Progenitor cell of endocrine pancreas (in vitro differentiated cells): ENCODE results near the gene DDT. TPM values are rescaled to one million over a fixed set of nuclear protein-coding genes. Genes with fewer than 3 reads are reported as not detected.
"Not testable (repeated sequence)": the region's sequence is repeated elsewhere in the genome, so short reads cannot be mapped to it uniquely, and the experiment has no call there.

Source experiments
- DNase-seq: peaks from one replicate; pipeline ENCODE4 v3.0.0; 2021; ENCODE audit warnings: low spot score; ENCODE audit not compliant: unreplicated experiment
- H3K27ac Mint-ChIP-seq: 2 replicates; pipeline ENCODE4 v1.8.0; 2021; ENCODE audit warnings: mild to moderate bottlenecking, moderate library complexity, mixed read lengths
- H3K27me3 Mint-ChIP-seq: 2 replicates; pipeline ENCODE4 v1.8.0; 2021; ENCODE audit warnings: mixed read lengths
- H3K36me3 Mint-ChIP-seq: 2 replicates; pipeline ENCODE4 v1.8.0; 2022; ENCODE audit warnings: mixed read lengths; ENCODE audit not compliant: insufficient read depth
- H3K4me1 Mint-ChIP-seq: 2 replicates; pipeline ENCODE4 v1.8.0; 2021; ENCODE audit warnings: low read depth, mixed read lengths
- H3K4me3 Mint-ChIP-seq: 2 replicates; pipeline ENCODE4 v1.8.0; 2021; ENCODE audit warnings: low read depth, mild to moderate bottlenecking, moderate library complexity, mixed read lengths
- H3K9me3 Mint-ChIP-seq: 2 replicates; pipeline ENCODE4 v1.8.0; 2021; ENCODE audit warnings: low read depth, mixed read lengths
- CTCF ChIP-seq: fragments of 200-600 bp; sonication (generic); IDR thresholded peaks from one replicate; pipeline ENCODE4 v1.5.0; 2021; ENCODE audit warnings: antibody characterized with exemption, mild to moderate bottlenecking; ENCODE audit not compliant: unreplicated experiment
- total RNA-seq: library from RNA; stranded (reverse); gene quantifications from 2 replicates; pipeline ENCODE4 v1.2.1, GENCODE V29; 2021

The DDT gene
- total RNA-seq, 1 donor from 2014 or later = 102 TPM

DNA sequence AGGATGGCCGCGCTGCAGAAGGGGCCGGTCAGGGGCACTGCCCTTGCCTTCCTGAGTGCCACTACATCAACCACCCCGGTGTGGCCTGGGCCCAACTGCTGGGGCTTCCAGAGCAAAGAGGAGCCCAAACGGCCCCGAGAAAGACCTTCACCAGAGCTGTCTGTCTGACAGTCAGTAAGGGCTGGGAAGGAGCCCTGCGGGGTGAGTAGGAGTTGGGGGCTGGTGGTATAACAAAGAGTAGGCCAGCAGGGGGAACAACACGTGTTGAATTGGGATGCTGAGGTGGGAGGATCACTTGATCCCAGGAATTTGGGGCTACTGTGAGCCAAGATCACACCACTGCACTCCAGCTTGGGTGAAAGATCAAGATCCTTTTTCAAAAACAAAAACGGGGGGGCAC is 27.1 kb upstream of the DDT start:
- no peak for DNase-seq
- Mint-ChIP-seq H3K27ac (no peak overlapping the region), H3K4me3 (no peak overlapping the region), H3K27me3 (peaks cover 5% of the 10 kb centered on the region), H3K36me3 (no peaks in the 10 kb centered on the region), H3K9me3 (no peaks in the 10 kb centered on the region), H3K4me1 (peaks cover 6% of the 10 kb centered on the region)
- no peak for TF ChIP-seq CTCF

DNA sequence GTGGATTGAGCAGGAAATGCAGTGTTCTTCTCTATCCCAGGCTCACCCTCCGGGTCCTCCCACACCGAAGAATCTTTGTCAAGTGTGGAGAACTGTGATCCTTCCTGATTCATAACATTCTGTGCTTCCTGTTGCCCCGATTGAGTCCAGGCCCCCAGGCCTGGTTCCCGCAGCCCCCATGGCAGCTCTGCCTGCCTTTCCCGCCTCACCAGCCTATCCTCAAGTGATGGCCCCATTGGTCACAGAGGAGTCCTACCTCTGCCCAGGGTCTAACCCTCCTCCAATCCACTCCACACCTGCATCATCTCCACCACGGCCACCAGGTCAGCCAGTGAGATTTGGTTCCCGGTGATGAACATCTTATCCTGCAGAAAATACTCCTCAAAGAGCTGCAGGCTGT is 25.5 kb upstream of the DDT start:
- not testable (repeated sequence) for H3K27ac Mint-ChIP-seq, H3K4me1 Mint-ChIP-seq, H3K9me3 Mint-ChIP-seq, DNase-seq, H3K4me3 Mint-ChIP-seq, H3K27me3 Mint-ChIP-seq, H3K36me3 Mint-ChIP-seq

- peaks cover 7% of the 10 kb centered on the region for H3K27me3 Mint-ChIP-seq
- H3K36me3 Mint-ChIP-seq = no peaks in the 10 kb centered on the region
- no peak for TF ChIP-seq CTCF
- H3K4me3 Mint-ChIP-seq = no peak overlapping the region
- no peak for DNase-seq
- peaks cover 3% of the 10 kb centered on the region for H3K4me1 Mint-ChIP-seq
- no peak overlapping the region for H3K27ac Mint-ChIP-seq
- no peaks in the 10 kb centered on the region for H3K9me3 Mint-ChIP-seq
Measured at GRCh38 chr22:23997092-23997491, 22.9 kb upstream of the DDT start.

- H3K27ac Mint-ChIP-seq, H3K4me1 Mint-ChIP-seq, H3K4me3 Mint-ChIP-seq, H3K27me3 Mint-ChIP-seq, H3K9me3 Mint-ChIP-seq, H3K36me3 Mint-ChIP-seq, DNase-seq: not testable (repeated sequence)
Measured at GRCh38 chr22:23993581-23994177, 19.4 kb upstream of the DDT start.

GRCh38 chr22:23993080-23993479 is 18.8 kb upstream of the DDT start:
- H3K27ac Mint-ChIP-seq, H3K4me1 Mint-ChIP-seq, H3K4me3 Mint-ChIP-seq, H3K9me3 Mint-ChIP-seq, H3K27me3 Mint-ChIP-seq, H3K36me3 Mint-ChIP-seq, DNase-seq: not testable (repeated sequence)

DNA sequence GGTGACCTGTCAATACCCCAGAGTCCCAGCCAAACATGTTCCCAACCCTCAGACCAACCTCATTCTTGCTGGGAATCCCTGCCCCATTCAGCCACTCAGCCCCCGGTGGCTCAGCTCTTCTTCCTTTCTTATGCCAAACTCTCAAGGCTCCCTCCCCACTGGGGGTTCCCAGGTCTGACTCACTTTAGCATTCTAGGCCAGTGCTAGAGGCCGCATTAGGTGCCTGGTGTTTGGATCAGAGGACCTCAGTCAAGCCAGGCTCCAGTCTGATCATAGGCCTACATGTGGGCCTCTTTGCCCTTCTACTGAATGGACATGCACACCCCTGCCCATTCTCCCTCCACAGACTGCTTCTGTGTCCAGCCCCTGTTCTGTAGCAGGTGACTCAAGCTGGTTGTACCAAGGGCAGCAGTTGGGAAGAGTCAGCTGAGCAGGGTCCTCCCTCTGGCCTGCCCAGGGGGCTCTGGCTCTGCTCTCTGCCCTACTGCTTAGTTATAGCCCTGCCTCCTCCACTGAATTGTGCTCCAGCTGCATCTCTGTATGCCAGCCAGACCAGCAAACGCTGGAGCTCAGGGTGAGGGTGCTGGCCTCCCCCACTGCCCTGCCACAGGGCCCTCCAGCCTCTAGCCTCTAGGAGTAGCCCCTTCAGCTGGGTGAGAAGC is 15.5 kb upstream of the DDT start:
- not testable (repeated sequence) for H3K27me3 Mint-ChIP-seq, DNase-seq, H3K9me3 Mint-ChIP-seq, H3K4me3 Mint-ChIP-seq, H3K4me1 Mint-ChIP-seq, H3K27ac Mint-ChIP-seq, H3K36me3 Mint-ChIP-seq

DNA sequence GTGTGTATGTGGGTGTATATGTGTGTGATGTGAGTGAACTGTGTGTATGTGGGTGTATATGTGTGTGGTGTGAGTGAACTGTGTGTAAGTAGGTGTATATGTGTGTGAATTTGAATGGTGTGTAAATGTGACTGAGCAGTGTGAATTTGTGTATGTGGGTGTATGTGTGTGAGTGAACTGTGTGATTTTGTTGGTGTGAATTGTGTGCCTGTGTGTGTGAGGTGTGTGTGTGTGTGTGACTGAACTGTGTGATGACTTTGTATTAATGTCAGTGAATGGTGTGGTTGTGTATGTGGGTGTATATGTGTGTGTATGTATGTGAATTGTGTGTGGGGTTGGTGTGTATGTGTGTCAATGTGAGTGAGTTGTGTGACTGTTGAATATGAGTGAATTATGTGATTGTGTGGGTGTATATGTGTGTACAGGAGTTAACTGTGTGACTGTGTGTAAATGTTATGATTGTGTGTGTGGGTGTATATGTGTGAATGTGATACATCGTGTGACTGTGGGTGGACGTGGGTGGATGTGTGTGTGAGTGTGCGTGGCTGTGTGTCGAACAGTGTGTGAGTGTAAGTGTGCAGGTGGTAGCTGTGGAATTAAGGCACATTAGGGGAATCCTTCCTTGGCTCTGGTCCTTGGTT is 12.4 kb upstream of the DDT start:
- H3K27ac Mint-ChIP-seq, DNase-seq, H3K4me3 Mint-ChIP-seq, H3K27me3 Mint-ChIP-seq, H3K4me1 Mint-ChIP-seq, H3K36me3 Mint-ChIP-seq, H3K9me3 Mint-ChIP-seq: not testable (repeated sequence)

- H3K36me3 Mint-ChIP-seq, H3K4me1 Mint-ChIP-seq, H3K9me3 Mint-ChIP-seq, H3K27ac Mint-ChIP-seq, H3K27me3 Mint-ChIP-seq, DNase-seq, H3K4me3 Mint-ChIP-seq: not testable (repeated sequence)
Measured at GRCh38 chr22:23986089-23986488, 11.8 kb upstream of the DDT start.
